Mammary epithelial cell (primary cell): ENCODE measurements around the gene EEIG2.

Source experiments
- CTCF ChIP-seq, 2 donors: IDR thresholded peaks in 1 of 2; conservative IDR thresholded peaks in 1 of 2; 2 replicates each; pipeline ENCODE4 v1.5.1; 2011 to 2012; ENCODE audit warnings: inconsistent platforms in 2 of 2, low read length in 2 of 2, mild to moderate bottlenecking in 2 of 2, control low read depth in 1 of 2, low read depth in 1 of 2; ENCODE audit not compliant: insufficient read depth in 1 of 2; ENCODE audit errors: extremely low read depth in 1 of 2
- EZH2 ChIP-seq: IDR thresholded peaks from 2 replicates; pipeline ENCODE4 v1.6.1; 2012; ENCODE audit warnings: low read length, inconsistent platforms, borderline replicate concordance

GRCh38 chr1:108574008-108574407 is 14.1 kb downstream of the EEIG2 start:
- TF ChIP-seq CTCF (conservative IDR thresholded peaks at IDR 0.05 in 1 of 2, IDR thresholded peaks at IDR 0.05 in 1 of 2; ENCODE audit: extremely low read depth in 1 of 2, insufficient read depth in 1 of 2, low read depth in 1 of 2, low read length in 2 of 2), result no peak
- TF ChIP-seq EZH2, result no peak
